ENCODE data around the gene KRT9. TPM values are rescaled to one million over a fixed set of nuclear protein-coding genes. Genes with fewer than 3 reads are reported as not detected.

The KRT9 gene
- total and polyA plus RNA-seq, 9 of the 15 experiments (the other 6 are each of a cell fraction or from before 2014, with no cell fraction given): 0.03 TPM; not detected in 8

DNA sequence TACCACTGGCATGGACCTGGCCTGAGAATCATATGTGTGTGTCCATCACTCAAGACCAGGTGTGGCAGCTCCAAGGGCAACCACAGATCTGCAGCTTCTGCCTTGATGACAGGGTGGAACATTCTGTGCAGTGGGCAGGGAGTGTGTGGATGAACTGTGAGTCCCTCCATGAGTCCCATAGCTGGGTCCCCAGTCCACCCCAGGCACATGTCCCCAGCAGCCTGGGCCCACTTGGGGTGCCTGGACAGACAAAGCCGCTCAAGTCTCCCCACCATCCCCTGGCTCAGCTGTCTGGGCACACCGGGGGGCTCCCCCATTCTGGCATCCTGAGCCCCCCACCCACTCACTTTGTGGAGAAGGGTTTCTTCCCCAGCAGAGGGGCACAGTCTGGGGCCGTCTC is 45.3 kb upstream of the KRT9 start:
- in situ Hi-C loops (cut with MboI): no loop called here
- TF ChIP-seq CBX3 (IDR thresholded peaks at IDR 0.05; ENCODE audit: borderline replicate concordance in 1 of 2, low read length in 2 of 2) (no peak), ZNF592 (IDR thresholded peaks at IDR 0.05) (no peak), ZNF717 (CRISPR knock-in tag; IDR thresholded peaks at IDR 0.05) (no peak), SNIP1 (IDR thresholded peaks at IDR 0.05; ENCODE audit: low read depth) (no peak), LEF1 (IDR thresholded peaks at IDR 0.05) (no peak), ZNF586 (CRISPR knock-in tag; conservative IDR thresholded peaks at IDR 0.05) (no peak), NFRKB (IDR thresholded peaks at IDR 0.05; ENCODE audit: low read depth) (no peak), TARDBP (IDR thresholded peaks at IDR 0.05) (no peak), ZNF311 (CRISPR knock-in tag; IDR thresholded peaks at IDR 0.05) (no peak), TCFL5 (CRISPR knock-in tag; conservative IDR thresholded peaks at IDR 0.05) (no peak)
- TF ChIP-seq, protein P1, sequence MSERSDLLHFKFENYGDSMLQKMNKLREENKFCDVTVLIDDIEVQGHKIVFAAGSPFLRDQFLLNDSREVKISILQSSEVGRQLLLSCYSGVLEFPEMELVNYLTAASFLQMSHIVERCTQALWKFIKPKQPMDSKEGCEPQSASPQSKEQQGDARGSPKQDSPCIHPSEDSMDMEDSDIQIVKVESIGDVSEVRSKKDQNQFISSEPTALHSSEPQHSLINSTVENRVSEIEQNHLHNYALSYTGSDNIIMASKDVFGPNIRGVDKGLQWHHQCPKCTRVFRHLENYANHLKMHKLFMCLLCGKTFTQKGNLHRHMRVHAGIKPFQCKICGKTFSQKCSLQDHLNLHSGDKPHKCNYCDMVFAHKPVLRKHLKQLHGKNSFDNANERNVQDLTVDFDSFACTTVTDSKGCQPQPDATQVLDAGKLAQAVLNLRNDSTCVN (CRISPR knock-in tag; IDR thresholded peaks at IDR 0.05): no peak
- TF ChIP-seq, protein P2, sequence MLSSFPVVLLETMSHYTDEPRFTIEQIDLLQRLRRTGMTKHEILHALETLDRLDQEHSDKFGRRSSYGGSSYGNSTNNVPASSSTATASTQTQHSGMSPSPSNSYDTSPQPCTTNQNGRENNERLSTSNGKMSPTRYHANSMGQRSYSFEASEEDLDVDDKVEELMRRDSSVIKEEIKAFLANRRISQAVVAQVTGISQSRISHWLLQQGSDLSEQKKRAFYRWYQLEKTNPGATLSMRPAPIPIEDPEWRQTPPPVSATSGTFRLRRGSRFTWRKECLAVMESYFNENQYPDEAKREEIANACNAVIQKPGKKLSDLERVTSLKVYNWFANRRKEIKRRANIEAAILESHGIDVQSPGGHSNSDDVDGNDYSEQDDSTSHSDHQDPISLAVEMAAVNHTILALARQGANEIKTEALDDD (IDR thresholded peaks at IDR 0.05): no peak
- TF ChIP-seq, protein P3, sequence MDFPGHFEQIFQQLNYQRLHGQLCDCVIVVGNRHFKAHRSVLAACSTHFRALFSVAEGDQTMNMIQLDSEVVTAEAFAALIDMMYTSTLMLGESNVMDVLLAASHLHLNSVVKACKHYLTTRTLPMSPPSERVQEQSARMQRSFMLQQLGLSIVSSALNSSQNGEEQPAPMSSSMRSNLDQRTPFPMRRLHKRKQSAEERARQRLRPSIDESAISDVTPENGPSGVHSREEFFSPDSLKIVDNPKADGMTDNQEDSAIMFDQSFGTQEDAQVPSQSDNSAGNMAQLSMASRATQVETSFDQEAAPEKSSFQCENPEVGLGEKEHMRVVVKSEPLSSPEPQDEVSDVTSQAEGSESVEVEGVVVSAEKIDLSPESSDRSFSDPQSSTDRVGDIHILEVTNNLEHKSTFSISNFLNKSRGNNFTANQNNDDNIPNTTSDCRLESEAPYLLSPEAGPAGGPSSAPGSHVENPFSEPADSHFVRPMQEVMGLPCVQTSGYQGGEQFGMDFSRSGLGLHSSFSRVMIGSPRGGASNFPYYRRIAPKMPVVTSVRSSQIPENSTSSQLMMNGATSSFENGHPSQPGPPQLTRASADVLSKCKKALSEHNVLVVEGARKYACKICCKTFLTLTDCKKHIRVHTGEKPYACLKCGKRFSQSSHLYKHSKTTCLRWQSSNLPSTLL (IDR thresholded peaks at IDR 0.05): no peak

More for the DNA sequence above, 45.3 kb upstream of the KRT9 start:
- ATAC-seq (no peak), DNase-seq (ENCODE audit: extremely low read depth in 1 of 4, low spot score in 3 of 4) (no peak), FAIRE-seq (no peak)
- Histone ChIP-seq H3K27ac (ENCODE audit: extremely low read depth, low read depth, low read length) (no peak overlapping the region), H3K79me2 (ENCODE audit: control insufficient read depth, insufficient read depth, low read length) (no peaks in the 10 kb centered on the region), H3K4me1 (replicated peaks in 1 of 2; ENCODE audit: control insufficient read depth in 2 of 2, insufficient read depth in 2 of 2, low read length in 2 of 2) (no peaks in the 10 kb centered on the region; a peak in 1 of 5 replicates), H3K9me1 (ENCODE audit: control insufficient read depth, insufficient read depth, low read length) (no peaks in the 10 kb centered on the region), H2AFZ (ENCODE audit: low read depth, low read length) (no peak overlapping the region), H3K4me3 (no peak overlapping the region), H3K9ac (ENCODE audit: insufficient read depth in 1 of 2, low read depth in 2 of 2, low read length in 2 of 2) (no peak overlapping the region; a peak in 1 of 4 replicates), H3K9me3 (replicated peaks; ENCODE audit: control insufficient read depth, insufficient read depth, low read depth, low read length) (no peaks in the 10 kb centered on the region), H3K27me3 (ENCODE audit: control insufficient read depth in 2 of 2, insufficient read depth in 2 of 2, low read length in 2 of 2) (peaks cover 2 to 34% of the 10 kb centered on the region in 2 experiments; a peak in 2 of 5 replicates), H4K20me1 (replicated peaks; ENCODE audit: control insufficient read depth, insufficient read depth, low read length) (0 out of 2 replicates have a peak, but pooled peaks cover 2% of the 10 kb centered on the region), H3K4me2 (ENCODE audit: insufficient read depth, low read length) (no peak overlapping the region), H3K36me3 (ENCODE audit: control insufficient read depth, insufficient read depth, low read length) (no peaks in the 10 kb centered on the region)
- WGBS (ENCODE audit: insufficient coverage, low coverage, missing lambda C conversion rate): 0% methylated on average over 2 of the region's 3 CpGs
- ChIA-PET POLR2A (interaction anchor here (0.6 kb wide), 1 partner anchor 157 kb away, joined by 3 read pairs; no protein-coding TSS in a partner anchor), CTCF (ENCODE audit: low intra/inter-chr PET ratio) (no interaction called here)
- intact Hi-C loops (cut with micrococcal nuclease): no loop called here
- no TSS peak for BruUV-seq (replicated peaks)
